CD4-positive, alpha-beta T cell treated with Interleukin-4 for 1 hour (primary cell): Measurements from ENCODE around the gene ABCB6.

ENCODE experiments used
- DNase-seq, 2 donors: peaks; one replicate each; pipeline ENCODE4 v3.0.0-alpha.2; 2020 to 2022

The ABCB6 gene

GRCh38 chr2:219182331-219183150 lies 36.2 kb downstream of the ABCB6 start:
- no peak for DNase-seq

- DNase-seq, result no peak
These were observed 37.2 kb downstream of the ABCB6 start for GRCh38 chr2:219181531-219181930.

- no peak for DNase-seq
These were observed 37.8 kb downstream of the ABCB6 start for GRCh38 chr2:219180961-219181360.

GRCh38 chr2:219179601-219180465 lies 38.9 kb downstream of the ABCB6 start:
- no peak for DNase-seq

- no peak for DNase-seq
These were observed 40.2 kb downstream of the ABCB6 start for GRCh38 chr2:219178377-219179175.

GRCh38 chr2:219177552-219178376 lies 41.0 kb downstream of the ABCB6 start, which contains the start of gene RETREG2:
TSS of gene RETREG2 (plus strand) at chr2:219178275. CDS start at chr2:219178353, 78 bp downstream.
- DNase-seq, result peak; percentile 90 to 91

- peak; percentile 87 to 89 for DNase-seq
These were observed 41.8 kb downstream of the ABCB6 start, which contains the start of gene CNPPD1 for GRCh38 chr2:219176818-219177551. TSS of gene CNPPD1 (minus strand) at chr2:219176925. CDS start at chr2:219176828, 97 bp downstream.

GRCh38 chr2:219175928-219176817 lies 42.6 kb downstream of the ABCB6 start:
- peak in 1 of 2 donors; percentile 69 for DNase-seq

GRCh38 chr2:219175486-219175885 lies 43.3 kb downstream of the ABCB6 start:
- DNase-seq, result no peak

GRCh38 chr2:219174801-219175200 lies 44.0 kb downstream of the ABCB6 start:
- DNase-seq, result no peak

GRCh38 chr2:219174146-219174545 lies 44.6 kb downstream of the ABCB6 start:
- DNase-seq, result no peak

GRCh38 chr2:219173176-219173575 lies 45.6 kb downstream of the ABCB6 start:
- no peak for DNase-seq

- DNase-seq, result no peak
These were observed 46.3 kb downstream of the ABCB6 start for GRCh38 chr2:219172231-219173154.

GRCh38 chr2:219171231-219171651 lies 47.5 kb downstream of the ABCB6 start:
- peak; percentile 34 to 64 for DNase-seq

- DNase-seq, result no peak
These were observed 48.7 kb downstream of the ABCB6 start, which contains the start of gene SLC23A3 for GRCh38 chr2:219169930-219170654. TSS of gene SLC23A3 (minus strand) at chr2:219170029. CDS start at chr2:219169984, 45 bp downstream.

GRCh38 chr2:219168932-219169331 lies 49.8 kb downstream of the ABCB6 start:
- DNase-seq, result no peak

GRCh38 chr2:219168526-219168925 lies 50.2 kb downstream of the ABCB6 start:
- DNase-seq, result no peak

GRCh38 chr2:219167997-219168396 lies 50.8 kb downstream of the ABCB6 start:
- DNase-seq, result no peak
